HPDE6-E6E7 (cell line): ENCODE data around the gene CDC14A.
"Not testable (repeated sequence)": the region's sequence is repeated elsewhere in the genome, so short reads cannot be mapped to it uniquely, and the experiment has no call there.

Experiments used
- DNase-seq: peaks from one replicate; pipeline ENCODE4 v3.0.0; 2011; ENCODE audit warnings: missing footprints; ENCODE audit errors: extremely low spot score

The CDC14A gene

DNA sequence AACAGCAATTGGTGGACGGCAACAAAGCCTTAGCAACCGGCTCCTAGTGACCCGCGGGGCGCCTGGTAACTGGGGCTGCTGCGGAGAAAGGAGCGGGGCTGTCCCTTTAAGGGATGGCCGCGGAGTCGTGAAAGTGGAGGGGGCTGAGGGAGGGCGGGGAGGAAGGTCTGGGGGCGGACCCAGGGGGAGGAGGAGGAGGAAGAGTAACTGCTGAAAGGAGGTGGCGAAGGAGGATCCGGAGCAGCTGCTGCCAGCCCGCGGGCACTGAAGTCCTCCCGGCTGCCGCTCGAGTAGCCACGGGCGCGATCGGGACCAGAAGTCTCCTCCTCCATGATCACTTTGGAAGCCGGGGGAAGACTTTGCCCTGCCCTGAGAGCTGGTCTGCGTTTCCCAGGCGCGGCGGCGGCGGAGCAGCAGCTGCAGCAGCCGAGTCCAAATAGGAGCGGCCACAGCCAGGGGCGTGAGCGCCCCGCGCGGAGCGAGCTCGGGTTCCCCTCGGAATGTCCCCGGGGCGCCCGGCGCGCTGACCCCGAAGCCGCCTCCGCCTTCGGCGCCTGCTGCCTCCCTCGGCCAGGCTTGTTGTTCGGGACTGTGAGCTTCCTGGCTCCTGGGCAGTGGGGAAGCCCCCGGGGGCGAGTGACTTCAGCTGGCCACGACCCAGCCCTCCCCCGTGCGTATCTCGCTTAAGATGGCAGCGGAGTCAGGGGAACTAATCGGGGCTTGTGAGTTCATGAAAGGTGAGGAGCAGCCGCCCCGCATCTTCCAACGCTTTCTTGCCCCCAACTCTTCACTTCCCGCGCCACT is at the start of gene CDC14A:
TSS of gene CDC14A (plus strand) at position 240 of the 804 bp plus-strand sequence. CDS start at position 689, 449 bp downstream.
- DNase-seq, result peak; percentile 86

- no peak for DNase-seq
Observed at GRCh38 chr1:100302739-100303138, 49.6 kb upstream of the CDC14A start.

DNA sequence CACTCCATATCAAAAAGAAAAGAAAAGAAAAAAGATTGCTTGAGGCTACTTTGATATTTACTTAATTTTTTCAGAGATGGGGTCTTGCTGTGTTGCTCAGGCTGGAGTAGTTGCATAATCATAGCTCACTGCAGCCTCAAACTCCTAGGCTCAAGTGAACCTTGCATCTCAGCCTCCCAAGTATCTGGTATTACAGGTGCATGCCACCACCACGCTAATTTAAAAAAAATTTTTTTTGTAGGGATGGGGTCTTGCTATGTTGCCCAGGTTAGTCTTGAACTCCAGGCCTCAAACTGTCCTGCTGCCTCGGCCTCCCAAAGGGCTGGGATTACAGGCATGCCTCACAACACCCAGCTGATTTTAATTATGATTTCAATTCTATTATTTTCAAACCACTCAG is 48.1 kb upstream of the CDC14A start:
- DNase-seq, result no peak

DNA sequence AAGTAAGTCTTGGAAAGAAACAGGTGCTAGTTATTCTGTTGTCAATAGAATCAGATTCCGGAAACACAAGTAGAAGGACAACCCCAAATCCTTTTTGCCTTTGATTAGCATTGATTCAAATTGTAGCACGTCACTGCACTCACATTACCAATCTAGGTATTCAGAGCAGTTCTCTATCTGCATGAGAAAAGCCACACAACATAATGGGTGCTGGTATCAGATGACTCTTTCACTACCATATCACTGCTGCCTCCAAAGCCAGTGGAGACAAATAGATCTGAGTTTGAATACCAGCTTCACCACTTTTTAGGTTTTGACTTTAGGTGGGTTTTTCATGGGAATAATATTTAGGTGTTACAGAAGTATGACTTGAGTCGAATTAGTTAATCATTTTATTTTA is 47.4 kb upstream of the CDC14A start:
- DNase-seq, result no peak

DNA sequence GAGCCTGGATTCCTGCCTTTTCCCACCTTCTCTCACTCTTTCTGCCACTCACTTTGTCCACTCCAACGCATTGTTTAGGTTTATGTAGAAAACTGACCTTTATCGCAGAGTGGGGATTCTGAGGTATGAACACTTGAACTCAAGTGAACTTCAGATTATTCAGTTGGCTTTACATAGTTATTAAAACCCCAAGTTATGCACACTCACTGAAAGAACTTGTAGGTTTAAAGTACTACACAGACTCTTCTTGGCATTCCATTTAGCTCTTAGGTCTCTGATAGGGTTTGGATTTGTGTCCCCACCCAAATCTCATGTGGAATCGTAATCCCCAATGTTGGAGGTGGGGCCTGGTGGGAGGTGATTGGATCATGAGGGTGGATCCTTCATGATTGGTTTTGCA is 46.4 kb upstream of the CDC14A start:
- DNase-seq, result no peak

DNA sequence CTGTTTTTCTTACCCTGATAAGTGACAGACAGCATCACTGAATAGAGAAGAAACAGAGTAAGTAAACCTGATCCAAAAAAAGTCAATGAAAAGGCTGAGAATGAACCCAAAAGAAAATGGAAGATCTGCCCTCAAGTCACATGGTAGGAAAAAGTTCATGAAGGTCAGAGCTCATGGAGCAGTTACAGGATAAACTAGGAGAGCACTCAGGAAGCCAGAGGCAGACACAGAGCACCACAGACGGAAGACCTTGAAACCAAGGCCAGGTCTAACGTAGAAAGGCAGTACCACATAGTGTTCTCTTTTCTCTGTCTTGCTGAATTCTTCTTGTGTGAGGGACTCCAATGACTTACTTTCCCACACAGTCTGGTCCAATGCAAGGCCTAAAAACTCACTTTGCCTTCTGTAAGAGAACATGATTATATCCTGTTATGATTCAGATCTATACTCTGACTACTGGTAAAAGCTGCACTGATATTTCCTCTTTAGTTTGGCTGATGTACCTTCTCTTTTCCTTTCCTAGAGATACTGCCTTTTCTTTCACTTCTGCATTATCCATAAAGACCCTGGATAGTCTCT is 45.5 kb upstream of the CDC14A start:
- no peak for DNase-seq

DNA sequence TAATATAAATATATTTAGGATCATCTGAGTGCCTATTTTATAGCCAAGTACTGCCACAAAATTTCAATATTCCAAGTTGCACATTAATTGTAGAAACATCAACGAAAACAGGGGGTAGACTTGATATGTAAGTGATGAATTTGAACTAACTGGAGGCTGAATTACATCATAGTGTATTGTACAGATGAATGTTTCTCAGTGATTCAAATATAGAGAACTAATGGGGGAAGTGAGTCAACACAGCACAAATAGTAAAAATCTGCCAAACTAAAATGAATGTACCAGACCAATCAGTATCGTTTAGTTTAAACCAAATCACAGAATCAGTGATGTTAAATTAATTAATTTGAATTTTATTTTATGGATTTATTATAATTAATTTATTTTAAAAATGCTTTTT is 43.5 kb upstream of the CDC14A start:
- no peak for DNase-seq

DNA sequence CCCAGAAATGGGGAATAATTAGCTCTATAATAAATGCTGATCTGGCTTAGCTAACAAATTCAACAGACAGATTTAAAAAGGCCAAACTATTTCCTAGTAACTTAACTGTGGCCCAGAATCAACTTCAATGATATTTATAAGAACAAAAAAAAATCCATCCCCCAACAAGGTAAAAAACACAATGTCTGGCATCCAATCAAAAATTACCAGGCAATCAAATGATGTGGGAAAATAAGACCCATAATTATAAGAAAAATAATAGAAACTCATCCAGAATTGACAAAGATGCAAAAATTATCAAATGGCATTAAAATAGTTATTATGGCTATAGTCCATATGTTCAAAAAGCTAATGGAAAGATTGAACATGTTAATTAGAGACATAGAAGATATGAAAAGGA is 42.4 kb upstream of the CDC14A start:
- no peak for DNase-seq

- no peak for DNase-seq
Observed at GRCh38 chr1:100313382-100313781, 38.9 kb upstream of the CDC14A start.

DNA sequence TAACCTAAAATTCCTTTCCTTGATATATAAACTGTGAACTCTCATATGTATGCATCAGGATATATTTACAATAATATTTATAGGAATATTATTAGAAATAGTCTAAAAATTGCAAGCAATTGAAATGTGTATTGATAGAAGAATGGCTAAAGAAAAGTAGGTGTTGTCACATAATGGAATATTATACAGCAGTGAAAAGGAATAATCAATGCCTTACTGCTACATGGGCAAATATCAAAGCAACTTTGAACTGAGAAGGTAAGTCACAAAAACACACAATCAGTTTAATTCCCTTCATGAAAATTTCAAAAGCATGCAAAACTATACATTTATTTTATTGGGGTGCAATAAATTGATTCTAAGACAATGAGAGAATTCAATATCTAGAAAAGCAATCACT is 35.7 kb upstream of the CDC14A start:
- no peak for DNase-seq

DNA sequence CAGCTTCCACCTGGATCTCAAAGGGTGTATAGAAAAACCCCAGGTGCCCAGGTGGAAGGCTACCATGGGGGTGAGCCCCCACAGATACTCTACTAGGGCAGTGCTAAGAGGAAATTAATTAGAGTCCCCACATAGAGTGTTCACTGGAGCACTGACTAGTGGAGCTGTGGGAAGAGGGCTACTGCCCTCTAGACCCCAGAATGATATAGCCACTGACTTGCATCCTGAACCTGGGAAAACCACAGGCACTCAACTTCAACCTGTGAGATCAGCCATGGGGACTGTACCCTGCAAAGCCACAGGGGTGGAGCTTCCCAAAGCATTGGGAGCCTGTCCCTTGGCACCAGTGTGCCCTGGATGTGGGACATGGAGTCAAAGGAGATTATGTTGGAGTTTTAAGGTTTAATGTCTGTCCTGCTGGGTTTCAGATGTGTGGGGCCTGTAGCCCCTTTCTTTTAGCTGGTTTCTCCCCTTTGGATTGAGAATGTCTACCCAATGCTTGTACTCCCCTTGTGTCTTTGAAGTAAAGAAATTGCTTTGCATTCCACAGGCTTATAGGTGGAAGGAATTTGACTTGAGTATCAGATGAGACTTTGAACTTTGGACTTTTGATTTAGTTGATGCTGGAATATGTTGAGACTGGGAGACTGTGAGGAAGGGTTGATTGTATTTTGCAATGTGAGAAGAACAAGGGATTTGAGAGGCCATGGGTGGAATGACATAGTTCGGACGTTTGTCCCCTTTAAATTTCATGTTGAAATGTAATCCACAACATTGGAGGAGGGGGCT is 31.8 kb upstream of the CDC14A start:
- DNase-seq, result no peak

- DNase-seq, result no peak
Observed at GRCh38 chr1:100321100-100321493, 31.2 kb upstream of the CDC14A start.

- DNase-seq, result no peak
Observed at GRCh38 chr1:100321506-100321905, 30.8 kb upstream of the CDC14A start.

DNA sequence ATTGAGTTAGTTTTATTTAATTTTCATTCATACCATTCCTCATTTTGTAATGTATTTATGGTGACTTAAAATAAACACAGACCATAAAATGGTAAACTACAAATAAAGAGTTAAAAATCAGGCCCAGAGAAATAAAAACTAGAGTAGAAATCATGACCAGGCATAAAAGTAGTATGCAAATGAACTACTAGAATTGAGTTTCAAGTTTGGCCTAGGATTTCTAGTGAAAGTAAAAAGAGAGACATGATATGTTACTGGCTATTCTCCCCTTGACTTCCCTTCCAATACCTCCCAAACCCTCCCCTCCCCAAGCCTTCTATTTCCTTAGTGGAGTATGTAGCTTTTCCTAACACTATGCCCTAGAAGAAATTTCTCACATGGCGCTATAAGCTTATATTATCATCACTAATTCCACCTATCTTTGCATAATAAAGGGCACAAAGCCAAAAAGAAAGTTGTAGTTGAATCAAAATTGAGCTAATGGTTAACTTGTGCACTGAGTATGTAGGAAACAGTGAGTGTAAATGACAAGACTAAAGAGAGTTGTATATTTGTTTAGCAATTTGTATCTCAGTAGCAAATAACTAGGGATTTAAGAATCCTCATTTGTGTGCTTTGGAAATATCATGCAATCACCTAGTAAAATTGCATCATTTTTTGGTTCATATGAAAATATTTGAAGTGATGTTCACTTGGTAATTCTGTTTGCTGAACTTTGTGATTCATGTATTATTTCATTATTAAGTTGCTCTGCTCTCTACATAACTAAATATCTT is 29.7 kb upstream of the CDC14A start:
- DNase-seq, result no peak

- no peak for DNase-seq
Observed at GRCh38 chr1:100323419-100324106, 28.7 kb upstream of the CDC14A start.

DNA sequence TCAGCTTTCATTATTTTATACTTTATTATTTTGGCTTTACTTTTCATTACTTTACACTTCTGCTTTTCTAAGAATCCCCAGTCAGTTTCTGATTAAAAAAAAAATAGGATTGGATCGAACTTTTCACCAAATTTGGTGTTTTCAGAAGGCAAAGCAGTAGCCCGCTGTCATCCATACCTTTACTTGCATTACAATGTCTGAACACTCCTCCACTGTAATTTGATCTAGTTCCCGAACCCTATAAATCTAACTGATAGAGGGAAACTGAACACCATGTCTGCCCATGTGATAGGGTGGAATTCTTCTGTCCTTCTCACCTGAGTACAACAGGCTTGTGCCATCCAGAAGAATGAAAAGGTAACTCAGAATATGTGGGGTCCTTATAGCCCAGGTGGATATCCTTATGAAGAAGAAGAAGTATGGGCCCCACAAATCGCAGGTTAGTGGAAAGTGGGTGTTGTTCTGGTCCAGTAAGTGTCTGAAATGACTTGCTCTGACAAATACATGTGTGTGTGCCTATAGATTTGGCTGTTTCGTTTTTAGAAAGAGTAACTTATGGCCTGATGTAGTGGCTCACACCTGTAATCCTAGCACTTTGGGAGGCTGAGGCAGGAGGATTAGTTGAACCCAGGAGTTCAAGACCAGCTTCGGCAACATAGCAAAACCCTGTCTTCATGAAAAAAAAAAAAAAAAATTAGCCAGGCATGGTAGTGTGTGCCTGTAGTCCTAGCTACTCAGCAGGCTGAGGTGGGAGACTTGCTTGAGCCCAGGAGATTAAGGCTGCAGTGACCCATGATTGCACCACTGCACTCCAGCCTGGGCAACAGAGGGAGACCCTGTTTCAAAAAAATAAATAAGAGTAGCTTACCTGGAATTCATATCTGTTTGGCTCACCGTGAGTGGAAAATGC is 26.6 kb upstream of the CDC14A start:
- DNase-seq, result no peak

GRCh38 chr1:100326325-100326670 is 26.0 kb upstream of the CDC14A start:
- DNase-seq, result not testable (repeated sequence)

GRCh38 chr1:100328133-100328532 is 24.2 kb upstream of the CDC14A start:
- no peak for DNase-seq

- not testable (repeated sequence) for DNase-seq
Observed at GRCh38 chr1:100331146-100331545, 21.2 kb upstream of the CDC14A start.

- no peak for DNase-seq
Observed at GRCh38 chr1:100332331-100332730, 20.0 kb upstream of the CDC14A start.
